ENCODE results near the gene CHMP4B.

DNA sequence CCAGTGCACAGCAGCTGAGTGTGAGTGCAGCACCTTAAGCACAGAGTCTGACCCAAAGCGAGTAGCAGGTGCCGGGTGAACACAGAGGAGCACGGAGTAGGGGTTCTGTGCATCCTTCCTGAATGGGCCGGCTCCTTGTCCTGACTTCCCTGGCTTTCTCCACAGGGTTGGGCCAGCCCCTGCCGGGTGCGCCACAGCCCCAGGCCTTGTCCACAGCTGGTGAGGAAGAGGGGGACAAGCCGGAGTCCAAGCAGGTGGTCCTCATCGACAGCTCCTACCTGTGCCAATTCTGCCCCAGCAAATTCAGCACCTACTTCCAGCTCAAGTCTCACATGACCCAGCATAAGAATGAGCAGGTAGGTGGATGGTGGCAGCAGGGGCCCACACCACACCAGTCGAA lies 44.5 kb upstream of the CHMP4B start:
- TF ChIP-seq GATA2 (IDR thresholded peaks at IDR 0.05; ENCODE audit: low read depth, low read length) (no peak), GATA3 (IDR thresholded peaks at IDR 0.05; ENCODE audit: low read depth, low read length) (no peak)
